ENCODE data around the gene NUDT5.

Gene NUDT5

GRCh38 chr10:12164085-12164484, 31.6 kb downstream of the NUDT5 start:
- H3K36me3 Mint-ChIP-seq (ENCODE audit: low read depth), result peaks cover 38% of the 10 kb centered on the region
- peaks cover 5% of the 10 kb centered on the region for H3K4me1 Mint-ChIP-seq (ENCODE audit: low read depth)
- H3K27ac Mint-ChIP-seq, result no peak overlapping the region
- no peaks in the 10 kb centered on the region for H3K9me3 Mint-ChIP-seq
- H3K4me3 Mint-ChIP-seq, result no peak overlapping the region
- H3K27me3 Mint-ChIP-seq (ENCODE audit: low read depth), result no peaks in the 10 kb centered on the region

- Mint-ChIP-seq H3K36me3 (ENCODE audit: low read depth) (peaks cover 38% of the 10 kb centered on the region), H3K4me1 (ENCODE audit: low read depth) (peaks cover 5% of the 10 kb centered on the region)
Measured at GRCh38 chr10:12162927-12163326, 32.8 kb downstream of the NUDT5 start.

GRCh38 chr10:12160664-12161063, 35.0 kb downstream of the NUDT5 start:
- no peak overlapping the region for H3K27ac Mint-ChIP-seq
- no peaks in the 10 kb centered on the region for H3K9me3 Mint-ChIP-seq
- peaks cover 41% of the 10 kb centered on the region for H3K36me3 Mint-ChIP-seq (ENCODE audit: low read depth)
- no peak overlapping the region for H3K4me3 Mint-ChIP-seq
- H3K27me3 Mint-ChIP-seq (ENCODE audit: low read depth), result no peaks in the 10 kb centered on the region
- peaks cover 5% of the 10 kb centered on the region for H3K4me1 Mint-ChIP-seq (ENCODE audit: low read depth)

More at GRCh38 chr10:12162927-12163326, 32.8 kb downstream of the NUDT5 start:
- H3K4me3 Mint-ChIP-seq, result no peak overlapping the region
- no peaks in the 10 kb centered on the region for H3K27me3 Mint-ChIP-seq (ENCODE audit: low read depth)
- no peaks in the 10 kb centered on the region for H3K9me3 Mint-ChIP-seq
- H3K27ac Mint-ChIP-seq, result no peak overlapping the region

GRCh38 chr10:12158111-12158510, 37.6 kb downstream of the NUDT5 start:
- no peaks in the 10 kb centered on the region for H3K27me3 Mint-ChIP-seq (ENCODE audit: low read depth)
- H3K4me1 Mint-ChIP-seq (ENCODE audit: low read depth), result peaks cover 5% of the 10 kb centered on the region
- H3K4me3 Mint-ChIP-seq, result no peak overlapping the region
- H3K27ac Mint-ChIP-seq, result no peak overlapping the region
- H3K36me3 Mint-ChIP-seq (ENCODE audit: low read depth), result peaks cover 35% of the 10 kb centered on the region
- no peaks in the 10 kb centered on the region for H3K9me3 Mint-ChIP-seq

- H3K4me3 Mint-ChIP-seq, result no peak overlapping the region
- H3K27me3 Mint-ChIP-seq (ENCODE audit: low read depth), result no peaks in the 10 kb centered on the region
- no peaks in the 10 kb centered on the region for H3K9me3 Mint-ChIP-seq
- no peak overlapping the region for H3K27ac Mint-ChIP-seq
- H3K4me1 Mint-ChIP-seq (ENCODE audit: low read depth), result peaks cover 5% of the 10 kb centered on the region
- H3K36me3 Mint-ChIP-seq (ENCODE audit: low read depth), result peaks cover 33% of the 10 kb centered on the region
Measured at GRCh38 chr10:12156367-12157123, 39.1 kb downstream of the NUDT5 start.

GRCh38 chr10:12154516-12154915, 41.2 kb downstream of the NUDT5 start:
- H3K27me3 Mint-ChIP-seq (ENCODE audit: low read depth), result no peaks in the 10 kb centered on the region
- no peak overlapping the region for H3K4me3 Mint-ChIP-seq
- H3K9me3 Mint-ChIP-seq, result no peaks in the 10 kb centered on the region
- H3K27ac Mint-ChIP-seq, result no peak overlapping the region
- H3K36me3 Mint-ChIP-seq (ENCODE audit: low read depth), result peaks cover 39% of the 10 kb centered on the region
- H3K4me1 Mint-ChIP-seq (ENCODE audit: low read depth), result peaks cover 2% of the 10 kb centered on the region

- no peaks in the 10 kb centered on the region for H3K27me3 Mint-ChIP-seq (ENCODE audit: low read depth)
- H3K4me3 Mint-ChIP-seq, result no peak overlapping the region
- no peak overlapping the region for H3K27ac Mint-ChIP-seq
- peaks cover 39% of the 10 kb centered on the region for H3K36me3 Mint-ChIP-seq (ENCODE audit: low read depth)
- peaks cover 2% of the 10 kb centered on the region for H3K4me1 Mint-ChIP-seq (ENCODE audit: low read depth)
- H3K9me3 Mint-ChIP-seq, result no peaks in the 10 kb centered on the region
Measured at GRCh38 chr10:12150163-12150562, 45.5 kb downstream of the NUDT5 start.

GRCh38 chr10:12144538-12144937, 51.2 kb downstream of the NUDT5 start:
- H3K4me3 Mint-ChIP-seq, result no peak overlapping the region

GRCh38 chr10:12140038-12140437, 55.7 kb downstream of the NUDT5 start:
- Mint-ChIP-seq H3K27me3 (ENCODE audit: low read depth) (no peaks in the 10 kb centered on the region), H3K27ac (no peak overlapping the region), H3K4me1 (ENCODE audit: low read depth) (peaks cover 2% of the 10 kb centered on the region), H3K4me3 (no peak overlapping the region), H3K9me3 (no peaks in the 10 kb centered on the region), H3K36me3 (ENCODE audit: low read depth) (peaks cover 40% of the 10 kb centered on the region)

More at GRCh38 chr10:12144538-12144937, 51.2 kb downstream of the NUDT5 start:
- Mint-ChIP-seq H3K36me3 (ENCODE audit: low read depth) (peaks cover 36% of the 10 kb centered on the region), H3K9me3 (no peaks in the 10 kb centered on the region), H3K27ac (no peak overlapping the region), H3K4me1 (ENCODE audit: low read depth) (peaks cover 2% of the 10 kb centered on the region), H3K27me3 (ENCODE audit: low read depth) (no peaks in the 10 kb centered on the region)

GRCh38 chr10:12135631-12136030, 60.1 kb downstream of the NUDT5 start:
- Mint-ChIP-seq H3K9me3 (no peaks in the 10 kb centered on the region), H3K36me3 (ENCODE audit: low read depth) (peaks cover 33% of the 10 kb centered on the region), H3K27me3 (ENCODE audit: low read depth) (no peaks in the 10 kb centered on the region), H3K4me1 (ENCODE audit: low read depth) (peaks cover 15% of the 10 kb centered on the region), H3K4me3 (no peak overlapping the region), H3K27ac (no peak overlapping the region)

- peak overlapping the region; percentile 84 for H3K4me3 Mint-ChIP-seq
- peaks cover 35% of the 10 kb centered on the region for H3K4me1 Mint-ChIP-seq (ENCODE audit: low read depth)
- no peaks in the 10 kb centered on the region for H3K9me3 Mint-ChIP-seq
- H3K27me3 Mint-ChIP-seq (ENCODE audit: low read depth), result no peaks in the 10 kb centered on the region
- peak overlapping the region; percentile 68 for H3K27ac Mint-ChIP-seq
- H3K36me3 Mint-ChIP-seq (ENCODE audit: low read depth), result peaks cover 29% of the 10 kb centered on the region
Measured at GRCh38 chr10:12130237-12130872, 65.3 kb downstream of the NUDT5 start.

GRCh38 chr10:12129222-12130111, 66.2 kb downstream of the NUDT5 start, which contains the start of gene SEC61A2:
TSS of gene SEC61A2 (plus strand) at chr10:12129677. CDS start at chr10:12129788, 111 bp downstream.
- Mint-ChIP-seq H3K9me3 (no peaks in the 10 kb centered on the region), H3K4me1 (ENCODE audit: low read depth) (peaks cover 37% of the 10 kb centered on the region), H3K36me3 (ENCODE audit: low read depth) (peaks cover 28% of the 10 kb centered on the region), H3K27ac (peak within 1 kb of the TSS; percentile 95), H3K4me3 (peak within 1 kb of the TSS; percentile 87), H3K27me3 (ENCODE audit: low read depth) (no peaks in the 10 kb centered on the region)

- no peak overlapping the region for H3K4me3 Mint-ChIP-seq
- peaks cover 44% of the 10 kb centered on the region for H3K36me3 Mint-ChIP-seq (ENCODE audit: low read depth)
- H3K4me1 Mint-ChIP-seq (ENCODE audit: low read depth), result peaks cover 31% of the 10 kb centered on the region
- peak overlapping the region; percentile 96 for H3K27ac Mint-ChIP-seq
- H3K9me3 Mint-ChIP-seq, result no peaks in the 10 kb centered on the region
- no peaks in the 10 kb centered on the region for H3K27me3 Mint-ChIP-seq (ENCODE audit: low read depth)
Measured at GRCh38 chr10:12121673-12122072, 74.0 kb downstream of the NUDT5 start.

All from T-helper 1 cell treated with Interleukin-12 subunit alpha and Interleukin-12 subunit beta and Interleukin-4 antibody, amounts not matched to agents 30 μg/mL and 1 μg/mL, for 36 hours (primary cell).